HCT116 (cell line): ENCODE results near the gene UBL5.

Source experiments
- CTCF ChIP-seq, 3 experiments: fragments of 200-600 bp in 1 of 3; sonication (generic) in 1 of 3; IDR thresholded peaks in 2 of 3; conservative IDR thresholded peaks in 1 of 3; 2 replicates each; pipeline ENCODE4 v1.5.1; 2012 to 2017; ENCODE audit warnings: low read depth in 2 of 3, low read length in 2 of 3, antibody characterized with exemption in 1 of 3, borderline replicate concordance in 1 of 3, control low read depth in 1 of 3, mild to moderate bottlenecking in 1 of 3, mixed read lengths in 1 of 3, mixed run types in 1 of 3, moderate library complexity in 1 of 3; ENCODE audit not compliant: insufficient read depth in 1 of 3
- EZH2 ChIP-seq: fragments of 200-600 bp; sonication (generic); IDR thresholded peaks from 2 replicates; pipeline ENCODE4 v1.6.1; 2017; ENCODE audit warnings: antibody characterized with exemption, mixed run types
- MAX ChIP-seq: IDR thresholded peaks from 2 replicates; pipeline ENCODE4 v1.6.1; 2012
- POLR2A ChIP-seq: IDR thresholded peaks from 2 replicates; pipeline ENCODE4 v1.7.0; 2011; ENCODE audit warnings: borderline replicate concordance; ENCODE audit not compliant: insufficient read depth, insufficient read length; ENCODE audit errors: extremely low read depth
- POLR2AphosphoS5 ChIP-seq: IDR thresholded peaks from 2 replicates; pipeline ENCODE4 v1.6.1; 2011; ENCODE audit warnings: mild to moderate bottlenecking, low read depth, low read length, moderate library complexity
- RAD21 ChIP-seq: IDR thresholded peaks from 2 replicates; pipeline ENCODE4 v1.6.1; 2012; ENCODE audit warnings: low read depth, mild to moderate bottlenecking
- SIN3A ChIP-seq: IDR thresholded peaks from 2 replicates; pipeline ENCODE4 v1.6.1; 2012; ENCODE audit warnings: low read depth
- TCF7L2 ChIP-seq: IDR thresholded peaks from 2 replicates; pipeline ENCODE4 v1.7.0; 2011; ENCODE audit warnings: borderline replicate concordance, inconsistent platforms; ENCODE audit not compliant: insufficient read depth, insufficient read length; ENCODE audit errors: extremely low read depth
- YY1 ChIP-seq: IDR thresholded peaks from 2 replicates; pipeline ENCODE4 v1.6.1; 2011; ENCODE audit warnings: low read length, low read depth, moderate library complexity, mild to moderate bottlenecking; ENCODE audit not compliant: insufficient replicate concordance; ENCODE audit errors: extremely low read depth
- ZNF274 ChIP-seq: fragments of 200-500 bp; sonication (Bioruptor generic); IDR thresholded peaks from 2 replicates; pipeline ENCODE4 v1.6.1; 2014; ENCODE audit warnings: mild to moderate bottlenecking, low read depth, low read length, inconsistent platforms

GRCh38 chr19:9789066-9789465 lies 38.7 kb upstream of the UBL5 start:
- TF ChIP-seq CTCF (IDR thresholded peaks at IDR 0.05 in 2 of 3, conservative IDR thresholded peaks at IDR 0.05 in 1 of 3; ENCODE audit: borderline replicate concordance in 1 of 3, insufficient read depth in 1 of 3, low read depth in 2 of 3, low read length in 2 of 3): no peak
- TF ChIP-seq EZH2: no peak
- no peak for TF ChIP-seq SIN3A
- TF ChIP-seq TCF7L2: no peak
- no peak for TF ChIP-seq POLR2A
- no peak for TF ChIP-seq POLR2AphosphoS5
- TF ChIP-seq MAX: no peak
- TF ChIP-seq ZNF274: no peak
- TF ChIP-seq RAD21: no peak
- no peak for TF ChIP-seq YY1
